ENCODE results near the gene LACTBL1. TPM values are rescaled to one million over a fixed set of nuclear protein-coding genes. Genes with fewer than 3 reads are reported as not detected.

LACTBL1 gene
- total and polyA plus RNA-seq, 2 of the 8 experiments (the other 6 are each of a cell fraction or from before 2014, with no cell fraction given) = not detected

GRCh38 chr1:22967833-22968232 is 4.8 kb downstream of the LACTBL1 start:
- Histone ChIP-seq H2AFZ (ENCODE audit: low read length) (no peak overlapping the region), H4K8ac (ENCODE audit: extremely low read depth, insufficient read depth, low read length) (no peak overlapping the region), H2AK5ac (ENCODE audit: low read depth, low read length) (no peak overlapping the region), H3K4me3 (ENCODE audit: extremely low read depth in 1 of 4, insufficient read depth in 2 of 4, low read depth in 3 of 4, low read length in 4 of 4) (no peak overlapping the region), H3K9ac (replicated peaks in 1 of 4; ENCODE audit: extremely low read depth in 1 of 4, low read depth in 3 of 4, low read length in 3 of 4) (no peak overlapping the region), H4K5ac (ENCODE audit: insufficient read length, low read depth, low read length) (no peak overlapping the region), H3K18ac (ENCODE audit: extremely low read depth, low read length) (no peak overlapping the region), H3K9me3 (ENCODE audit: insufficient read depth in 2 of 2, low read depth in 1 of 2, low read length in 1 of 2) (no peaks in the 10 kb centered on the region), H3K23ac (ENCODE audit: insufficient read length) (no peak overlapping the region), H3K27ac (ENCODE audit: low read depth, low read length) (no peak overlapping the region), H3K4me1 (replicated peaks in 1 of 4; ENCODE audit: control insufficient read depth in 3 of 4, insufficient read depth in 4 of 4, low read length in 3 of 4) (peaks cover 0 to 2% (median 0%) of the 10 kb centered on the region in 4 experiments; a peak in 1 of 7 replicates), H3K36me3 (ENCODE audit: control insufficient read depth in 2 of 4, insufficient read depth in 4 of 4, low read length in 3 of 4) (no peaks in the 10 kb centered on the region), H3K79me1 (ENCODE audit: low read depth, low read length) (no peaks in the 10 kb centered on the region), H2BK15ac (ENCODE audit: low read length) (no peak overlapping the region), H2BK12ac (ENCODE audit: low read depth, low read length) (no peak overlapping the region), H3K23me2 (ENCODE audit: low read depth, low read length) (no peaks in the 10 kb centered on the region), H2BK5ac (ENCODE audit: low read depth, low read length) (no peak overlapping the region), H4K20me1 (replicated peaks in 1 of 2; ENCODE audit: control insufficient read depth in 1 of 2, insufficient read depth in 2 of 2, low read length in 2 of 2) (no peaks in the 10 kb centered on the region), H3K14ac (ENCODE audit: insufficient read length) (no peak overlapping the region), H2BK120ac (replicated peaks; ENCODE audit: low read depth, low read length) (no peak overlapping the region), H3K27me3 (replicated peaks in 1 of 4; ENCODE audit: control insufficient read depth in 3 of 4, extremely low read depth in 1 of 4, insufficient read depth in 3 of 4, low read length in 3 of 4) (no peaks in the 10 kb centered on the region; a peak in 1 of 7 replicates), H3K4ac (replicated peaks; ENCODE audit: insufficient read length, low read depth, low read length) (no peak overlapping the region), H3K79me2 (ENCODE audit: control insufficient read depth in 1 of 2, insufficient read depth in 2 of 2, low read length in 2 of 2) (no peaks in the 10 kb centered on the region), H3K4me2 (ENCODE audit: insufficient read depth in 1 of 2, low read depth in 2 of 2, low read length in 2 of 2) (no peak overlapping the region), H3K56ac (replicated peaks; ENCODE audit: insufficient read length, low read depth, low read length) (no peak overlapping the region), H4K91ac (replicated peaks; ENCODE audit: insufficient read length, low read length) (no peak overlapping the region), H2BK20ac (ENCODE audit: low read length) (no peak overlapping the region)
- FAIRE-seq (no peak), DNase-seq (ENCODE audit: low read depth in 1 of 2, low spot score in 2 of 2) (no peak)
- WGBS, 2 experiments (ENCODE audit: extremely low coverage in 1 of 2, insufficient coverage in 1 of 2, insufficient read length in 1 of 2, insufficient replicate concordance in 2 of 2, low coverage in 1 of 2, low lambda C conversion rate in 2 of 2, missing lambda C conversion rate in 1 of 2) = 69% methylated on average over 2 of the region's 2 CpGs; no CpG with 5 or more reads in 1 of the 2 experiments
- ChIA-PET POLR2A (ENCODE audit: partially characterized antibody) (no interaction called here), CTCF (ENCODE audit: partially characterized antibody) (no interaction called here)
- TF ChIP-seq SP2 (IDR thresholded peaks at IDR 0.05; ENCODE audit: low read length) = no peak
- TF ChIP-seq KDM4A (IDR thresholded peaks at IDR 0.05; ENCODE audit: low read depth, low read length, severe bottlenecking) = no peak
- TF ChIP-seq PHF8 (conservative IDR thresholded peaks at IDR 0.05; ENCODE audit: low read depth, low read length) = no peak
- TF ChIP-seq TAF1 (IDR thresholded peaks at IDR 0.05; ENCODE audit: low read depth, low read length) = no peak
- no peak for TF ChIP-seq JUN (IDR thresholded peaks at IDR 0.05; ENCODE audit: low read depth, low read length)
- no peak for TF ChIP-seq NRF1 (IDR thresholded peaks at IDR 0.05; ENCODE audit: low read depth, low read length)
- TF ChIP-seq KDM5A (IDR thresholded peaks at IDR 0.05; ENCODE audit: low read length) = no peak
- no peak for TF ChIP-seq HDAC2 (IDR thresholded peaks at IDR 0.05; ENCODE audit: borderline replicate concordance in 1 of 2, low read depth in 2 of 2, low read length in 2 of 2)
- TF ChIP-seq NANOG (IDR thresholded peaks at IDR 0.05; ENCODE audit: insufficient read depth, low read depth, low read length, poor library complexity, severe bottlenecking) = no peak

Measured in H1 (cell line).